Ovary (tissue), 9 donors: Measurements from ENCODE around the gene VPS41. TPM values are rescaled to one million over a fixed set of nuclear protein-coding genes. Genes with fewer than 3 reads are reported as not detected.

Source experiments
- DNase-seq, 5 donors: peaks; one replicate each; pipeline ENCODE4 v3.0.0-alpha.2; 2019 to 2020
- H3K27ac ChIP-seq, 2 donors: fragments of 200-600 bp; one replicate each; pipeline versions ENCODE4 v1.5.1 to v1.8.0; 2019 to 2022
- H3K27me3 ChIP-seq: fragments of 200-600 bp; one replicate; pipeline ENCODE4 v1.8.0; 2022
- H3K36me3 ChIP-seq: fragments of 200-600 bp; sonication (generic); one replicate; pipeline ENCODE4 v1.5.1; 2019
- H3K4me1 ChIP-seq: one replicate; pipeline ENCODE4 v1.8.1; 2013; ENCODE audit warnings: mild to moderate bottlenecking, moderate library complexity; ENCODE audit not compliant: insufficient read depth
- H3K4me3 ChIP-seq: fragments of 200-600 bp; sonication (generic); one replicate; pipeline ENCODE4 v1.5.1; 2017
- H3K9me3 ChIP-seq, 2 donors: fragments of 200-600 bp in 1 of 2; sonication (generic) in 1 of 2; one replicate each; pipeline versions ENCODE4 v1.5.1 to v1.8.1; 2013 to 2019; ENCODE audit warnings: mild to moderate bottlenecking in 1 of 2, moderate library complexity in 1 of 2
- CTCF ChIP-seq, 3 donors: fragments of 450-650 bp in 2 of 3; fragments of 200-600 bp in 1 of 3; IDR thresholded peaks; one replicate each; pipeline versions ENCODE4 v1.5.1 to v1.8.0; 2016 to 2022; ENCODE audit warnings: antibody characterized with exemption in 3 of 3, mild to moderate bottlenecking in 1 of 3
- EP300 ChIP-seq: sonication (generic); formaldehyde crosslinking; IDR thresholded peaks from one replicate; pipeline ENCODE4 v1.6.1; 2017; ENCODE audit warnings: antibody characterized with exemption
- POLR2A ChIP-seq: fragments of 450-650 bp; IDR thresholded peaks from one replicate; pipeline ENCODE4 v1.6.1; 2017; ENCODE audit warnings: antibody characterized with exemption, mild to moderate bottlenecking, moderate library complexity
- WGBS, 3 donors: extraction: QIAGEN DNeasy Blood & Tissue Kit in 1 of 3; methylation state at CpG; one replicate each; pipeline versions ENCODE4 v1.1.5 to v1.1.7; 2013 to 2017; 5-methylcytosine and 5-hydroxymethylcytosine counted together
- intact Hi-C, 4 donors: fragments of 100-400 bp; cut with DNase I; formaldehyde crosslinking; loops; one replicate each; pipeline versions ENCODE4 v1.11.0 to v1.15.1; 2022 to 2023
- polyA plus RNA-seq, 2 donors: library from polyadenylated mRNA; stranded (reverse); fragments of 200-250 nt in 1 of 2; fragments of 350-450 nt in 1 of 2; fragmentation: Illumina TruSeq in 1 of 2; extraction: RNeasy Lipid Tissue Mini Kit (QIAGEN cat#74804) in 1 of 2; gene quantifications; one replicate each; pipeline ENCODE4 v1.2.3, GENCODE V29; 2013 to 2014
- total RNA-seq, 7 donors: library from RNA; depleted of rRNA in 2 of 7; stranded (reverse); fragments of >200 nt in 2 of 7; fragmentation: NEBNext Ultra II Directional in 3 of 7; extraction: Animal tissue kit (Norgen Biotek cat#: 25700) in 3 of 7; gene quantifications; one replicate each; pipeline versions ENCODE4 v1.1.0 to v1.2.4, GENCODE V29; 2016 to 2023
- donor health status: DM: no; HTN: no; CAD: no; lungs with moderate emphysema.
- donor health status: DM: no; HTN: no; CAD: no.
- donor health status: Bipolar disorder and iron deficiency.
- donor health status: DM: yes; HTN: yes; CAD: no.
- donor health status: DM: no; HTN: no; CAD: no.
- donor health status: DM: yes; HTN: yes; CAD: no.

Gene VPS41
- total and polyA plus RNA-seq, 9 donors = 17.3 to 77.0 (median 57.2) TPM

- no peak for DNase-seq
- H3K4me3 ChIP-seq = no peak overlapping the region
- intact Hi-C loops = no loop called here
- H3K4me1 ChIP-seq = no peaks in the 10 kb centered on the region
- no peaks in the 10 kb centered on the region for H3K9me3 ChIP-seq
- no peaks in the 10 kb centered on the region for H3K27me3 ChIP-seq
- H3K27ac ChIP-seq = no peak overlapping the region
- 64 to 73% (median 67%) methylated on average over 1 of the region's 1 CpG for WGBS, 3 donors
- TF ChIP-seq POLR2A (no peak), CTCF (IDR thresholded peaks at IDR 0.05) (no peak), EP300 (no peak)
- no peaks in the 10 kb centered on the region for H3K36me3 ChIP-seq
Measured at GRCh38 chr7:38743899-38744298, 165.1 kb downstream of the VPS41 start.

- no peak for TF ChIP-seq POLR2A
Measured at GRCh38 chr7:38740041-38740440, 168.9 kb downstream of the VPS41 start.

GRCh38 chr7:38736138-38736537 lies 172.9 kb downstream of the VPS41 start:
- no peaks in the 10 kb centered on the region for H3K4me1 ChIP-seq
- no peak for DNase-seq
- H3K9me3 ChIP-seq = no peaks in the 10 kb centered on the region
- H3K27ac ChIP-seq = no peak overlapping the region
- no peaks in the 10 kb centered on the region for H3K27me3 ChIP-seq
- H3K36me3 ChIP-seq = no peaks in the 10 kb centered on the region
- WGBS, 3 donors = 75 to 88% (median 87%) methylated on average over 4 of the region's 4 CpGs
- intact Hi-C loops = no loop called here
- TF ChIP-seq EP300 (no peak), POLR2A (no peak), CTCF (IDR thresholded peaks at IDR 0.05) (no peak)
- H3K4me3 ChIP-seq = no peak overlapping the region

More at GRCh38 chr7:38740041-38740440, 168.9 kb downstream of the VPS41 start:
- Histone ChIP-seq H3K36me3 (no peaks in the 10 kb centered on the region), H3K27ac (no peak overlapping the region), H3K9me3 (no peaks in the 10 kb centered on the region), H3K4me1 (no peaks in the 10 kb centered on the region), H3K4me3 (no peak overlapping the region), H3K27me3 (no peaks in the 10 kb centered on the region)
- no peak for DNase-seq
- intact Hi-C loops = no loop called here
- 96 to 99% (median 98%) methylated on average over 4 of the region's 4 CpGs for WGBS, 3 donors

GRCh38 chr7:38731215-38731614 lies 177.8 kb downstream of the VPS41 start:
- H3K4me3 ChIP-seq = no peak overlapping the region
- TF ChIP-seq EP300 (no peak), POLR2A (no peak), CTCF (IDR thresholded peaks at IDR 0.05) (no peak)
- H3K36me3 ChIP-seq = no peaks in the 10 kb centered on the region
- no peak for DNase-seq
- no peaks in the 10 kb centered on the region for H3K9me3 ChIP-seq
- intact Hi-C loops = no loop called here
- no peaks in the 10 kb centered on the region for H3K4me1 ChIP-seq
- WGBS, 3 donors = 85 to 89% (median 89%) methylated on average over 2 of the region's 2 CpGs
- no peaks in the 10 kb centered on the region for H3K27me3 ChIP-seq
- H3K27ac ChIP-seq = no peak overlapping the region

GRCh38 chr7:38728145-38728544 lies 180.8 kb downstream of the VPS41 start:
- DNase-seq = no peak
- H3K4me3 ChIP-seq = no peak overlapping the region
- no peaks in the 10 kb centered on the region for H3K4me1 ChIP-seq
- no peaks in the 10 kb centered on the region for H3K9me3 ChIP-seq
- H3K36me3 ChIP-seq = no peaks in the 10 kb centered on the region
- 89 to 93% (median 91%) methylated on average over 3 of the region's 3 CpGs for WGBS, 3 donors
- intact Hi-C loops = no loop called here
- H3K27me3 ChIP-seq = no peaks in the 10 kb centered on the region
- no peak overlapping the region for H3K27ac ChIP-seq
- TF ChIP-seq CTCF (IDR thresholded peaks at IDR 0.05) (no peak), POLR2A (no peak), EP300 (no peak)
